ENCODE data around the gene PTCD2.
"Not testable (repeated sequence)": the region's sequence is repeated elsewhere in the genome, so short reads cannot be mapped to it uniquely, and the experiment has no call there.

Gene PTCD2

GRCh38 chr5:72298711-72299110 is 21.5 kb upstream of the PTCD2 start:
- no peak for DNase-seq

GRCh38 chr5:72300590-72301339 is 19.4 kb upstream of the PTCD2 start:
- DNase-seq, result no peak

GRCh38 chr5:72301557-72301956 is 18.6 kb upstream of the PTCD2 start:
- no peak for DNase-seq

DNA sequence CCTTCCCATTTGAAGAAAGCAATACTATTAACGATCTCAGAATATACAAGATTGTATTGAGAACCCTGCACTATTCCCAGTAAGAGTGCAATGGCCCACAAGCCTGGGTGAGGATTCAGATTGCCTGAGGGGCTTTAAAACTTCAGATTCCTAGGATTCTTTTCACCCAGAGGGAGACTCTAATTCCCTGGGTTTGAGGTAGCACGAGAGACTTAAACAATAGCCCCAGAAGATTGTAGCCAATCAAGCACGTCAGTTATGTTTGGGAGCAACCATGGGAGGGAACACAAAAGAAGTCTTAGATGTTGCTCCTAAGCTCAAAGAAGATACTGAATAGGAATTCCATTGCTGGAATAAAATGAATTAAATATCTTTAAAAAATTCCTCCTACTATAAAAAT is 18.0 kb upstream of the PTCD2 start:
- no peak for DNase-seq

GRCh38 chr5:72305194-72306142 is 14.7 kb upstream of the PTCD2 start:
- no peak for DNase-seq

GRCh38 chr5:72307573-72307967 is 12.6 kb upstream of the PTCD2 start:
- DNase-seq, result no peak

- peak; percentile 90 for DNase-seq
These were observed 12.0 kb upstream of the PTCD2 start for GRCh38 chr5:72307968-72308852.

- DNase-seq, result no peak
These were observed 11.4 kb upstream of the PTCD2 start for GRCh38 chr5:72308853-72309191.

- no peak for DNase-seq
These were observed 7.0 kb upstream of the PTCD2 start for GRCh38 chr5:72313141-72313540.

- DNase-seq, result peak; percentile 75
These were observed 5.5 kb upstream of the PTCD2 start for GRCh38 chr5:72314571-72315172.

- not testable (repeated sequence) for DNase-seq
These were observed 668 bp upstream of the PTCD2 start for GRCh38 chr5:72319435-72319975.

DNA sequence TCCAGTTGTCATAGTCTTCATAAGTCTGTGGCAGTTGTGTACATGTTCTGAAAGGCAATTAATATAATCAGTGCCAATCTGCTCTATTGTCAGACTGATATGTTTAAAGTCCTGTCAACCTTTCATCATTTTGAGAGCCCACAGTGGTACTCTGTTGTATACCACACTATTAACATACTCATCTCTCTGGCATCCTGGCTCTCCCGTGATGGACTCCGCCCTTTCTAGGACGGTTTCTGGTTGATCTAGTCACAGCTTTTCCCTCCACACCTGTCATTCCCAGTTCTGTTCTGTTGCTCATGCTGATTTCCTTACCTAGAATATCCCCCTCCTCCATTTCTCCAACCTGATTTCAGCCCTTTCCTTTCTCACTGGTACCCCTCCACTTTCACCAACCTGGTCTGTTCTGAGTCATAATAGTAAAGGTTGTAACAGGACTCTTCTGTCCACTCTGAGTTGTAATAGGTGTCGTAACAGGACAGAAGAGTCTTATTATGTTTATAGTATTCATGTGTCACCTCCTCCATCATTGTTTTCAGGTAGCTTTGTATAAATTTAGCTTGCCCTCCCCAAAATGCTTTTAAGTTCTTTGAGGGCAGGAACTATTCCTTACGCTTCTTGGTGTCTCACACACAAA is 4.1 kb downstream of the PTCD2 start:
- no peak for DNase-seq

- DNase-seq, result no peak
These were observed 5.6 kb downstream of the PTCD2 start for GRCh38 chr5:72325566-72326305.

- no peak for DNase-seq
These were observed 6.1 kb downstream of the PTCD2 start for GRCh38 chr5:72326306-72326649.

DNA sequence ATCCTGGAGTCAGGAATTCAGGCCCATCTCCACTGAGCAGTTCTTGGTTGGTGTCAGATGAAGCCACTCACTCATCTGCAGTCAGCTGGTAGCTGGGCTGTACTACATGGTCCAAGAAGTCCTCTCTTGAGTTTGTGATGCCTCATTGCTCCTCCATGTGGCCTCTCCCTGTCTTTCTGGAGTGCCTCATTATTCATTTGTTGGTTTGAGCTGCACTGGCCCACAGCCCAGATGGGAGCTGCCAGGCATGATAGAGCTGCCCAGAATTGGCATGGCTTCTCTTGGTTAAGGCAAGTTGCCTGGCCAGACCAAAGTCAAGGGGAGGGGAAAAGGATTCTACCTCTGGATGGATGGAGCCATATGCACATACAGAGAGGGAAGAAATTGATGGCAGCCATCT is 8.0 kb downstream of the PTCD2 start:
- DNase-seq, result peak; percentile 98

DNA sequence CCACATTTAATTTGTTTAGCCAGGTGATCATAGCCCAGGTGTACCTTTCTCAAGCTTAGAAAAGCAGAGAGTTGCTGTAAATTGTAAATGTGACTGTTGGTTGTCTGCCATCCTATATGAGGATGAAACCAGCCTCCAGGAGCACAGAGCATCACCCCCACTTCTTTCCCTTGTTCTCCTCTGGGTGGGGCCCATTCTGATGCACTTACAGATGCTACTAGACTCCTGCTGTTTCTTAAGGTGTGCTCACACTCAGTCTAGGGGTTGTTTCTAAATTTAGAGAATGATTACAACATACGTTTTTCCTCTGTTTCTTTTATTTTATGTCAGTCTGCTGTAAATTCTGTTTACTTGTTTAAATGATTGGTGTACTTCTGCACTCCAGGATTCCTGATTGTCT is 10.5 kb downstream of the PTCD2 start:
- no peak for DNase-seq

GRCh38 chr5:72337159-72337558 is 17.0 kb downstream of the PTCD2 start:
- DNase-seq, result no peak

- no peak for DNase-seq
These were observed 18.6 kb downstream of the PTCD2 start for GRCh38 chr5:72338689-72339209.

DNA sequence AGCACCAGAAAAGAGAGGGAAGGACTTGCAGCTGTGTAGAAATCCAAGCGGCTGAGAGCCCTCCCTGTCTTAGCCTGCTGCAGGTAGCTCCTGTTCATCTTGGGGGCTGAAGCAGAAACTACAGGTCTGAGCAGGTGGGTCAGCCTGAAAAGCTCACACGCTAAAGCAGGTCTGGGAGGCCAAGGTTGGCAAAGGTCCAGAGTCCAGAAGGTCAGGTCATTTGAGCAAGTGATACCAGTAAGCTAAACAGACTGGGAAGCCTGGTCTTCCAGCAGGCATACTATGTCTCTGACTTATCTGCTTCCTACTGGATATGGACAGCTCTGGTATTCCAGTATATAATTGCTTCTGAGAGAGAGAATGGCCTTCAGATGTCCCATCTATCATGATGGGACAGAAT is 26.2 kb downstream of the PTCD2 start:
- no peak for DNase-seq

GRCh38 chr5:72347801-72348308 is 27.7 kb downstream of the PTCD2 start:
- DNase-seq, result no peak

GRCh38 chr5:72351376-72351775 is 31.2 kb downstream of the PTCD2 start:
- DNase-seq, result no peak

All from NCI-H2029 treated with DMSO at 0.1 percent for 48 hours (cell line).